Activated CD4-positive, alpha-beta T cell treated with anti-CD3 and anti-CD28 coated beads, Interleukin-2, amount 10 ng/mL, durations not matched to agents 24 days and 14 days (primary cell): ENCODE results near the gene U2AF1L4. TPM values are rescaled to one million over a fixed set of nuclear protein-coding genes. Genes with fewer than 3 reads are reported as not detected.

Source experiments
- DNase-seq: peaks from one replicate; pipeline ENCODE4 v3.0.0; 2022
- H3K27ac Mint-ChIP-seq: one replicate; pipeline ENCODE4 v1.8.0; 2022; ENCODE audit warnings: mild to moderate bottlenecking, mixed read lengths
- H3K27me3 Mint-ChIP-seq: one replicate; pipeline ENCODE4 v1.8.0; 2022; ENCODE audit warnings: mixed read lengths
- H3K36me3 Mint-ChIP-seq: one replicate; pipeline ENCODE4 v1.8.0; 2022; ENCODE audit warnings: low read depth, mild to moderate bottlenecking, mixed read lengths
- H3K4me1 Mint-ChIP-seq: one replicate; pipeline ENCODE4 v1.8.0; 2021; ENCODE audit warnings: mixed read lengths
- H3K4me3 Mint-ChIP-seq: one replicate; pipeline ENCODE4 v1.8.0; 2022; ENCODE audit warnings: mild to moderate bottlenecking, moderate library complexity, mixed read lengths
- H3K9me3 Mint-ChIP-seq: one replicate; pipeline ENCODE4 v1.8.0; 2021; ENCODE audit warnings: mixed read lengths
- intact Hi-C: fragments of 100-400 bp; cut with micrococcal nuclease; formaldehyde crosslinking; loops from one replicate; pipeline ENCODE4 v1.15.1; 2023
- total RNA-seq: library from RNA; stranded (reverse); gene quantifications from 2 replicates; pipeline ENCODE4 v1.2.3, GENCODE V29; 2022

The U2AF1L4 gene
- total RNA-seq, 1 donor from 2014 or later, result 26.9 TPM

GRCh38 chr19:35786299-35787160 lies 41.3 kb upstream of the U2AF1L4 start:
- H3K4me1 Mint-ChIP-seq, result no peaks in the 10 kb centered on the region
- H3K4me3 Mint-ChIP-seq, result no peak overlapping the region

GRCh38 chr19:35785339-35785627 lies 40.1 kb upstream of the U2AF1L4 start:
- Mint-ChIP-seq H3K27ac (no peak overlapping the region), H3K4me3 (no peak overlapping the region), H3K27me3 (no peaks in the 10 kb centered on the region), H3K4me1 (no peaks in the 10 kb centered on the region), H3K9me3 (no peaks in the 10 kb centered on the region), H3K36me3 (peaks cover 20% of the 10 kb centered on the region)
- intact Hi-C loops, result no loop called here
- no peak for DNase-seq

More at GRCh38 chr19:35786299-35787160, 41.3 kb upstream of the U2AF1L4 start:
- Mint-ChIP-seq H3K27ac (no peak overlapping the region), H3K9me3 (no peaks in the 10 kb centered on the region), H3K36me3 (peaks cover 15% of the 10 kb centered on the region), H3K27me3 (no peaks in the 10 kb centered on the region)
- intact Hi-C loops, result no loop called here
- no peak for DNase-seq

- intact Hi-C loops, result no loop called here
- no peak overlapping the region for H3K4me3 Mint-ChIP-seq
- H3K27ac Mint-ChIP-seq, result no peak overlapping the region
- no peaks in the 10 kb centered on the region for H3K9me3 Mint-ChIP-seq
- no peaks in the 10 kb centered on the region for H3K4me1 Mint-ChIP-seq
- H3K36me3 Mint-ChIP-seq, result peaks cover 21% of the 10 kb centered on the region
- DNase-seq, result no peak
- H3K27me3 Mint-ChIP-seq, result no peaks in the 10 kb centered on the region
These were observed 39.5 kb upstream of the U2AF1L4 start for GRCh38 chr19:35784503-35785338.

- peaks cover 2% of the 10 kb centered on the region for H3K4me1 Mint-ChIP-seq
- no peaks in the 10 kb centered on the region for H3K9me3 Mint-ChIP-seq
- intact Hi-C loops, result no loop called here
These were observed 38.5 kb upstream of the U2AF1L4 start for GRCh38 chr19:35783469-35784434.

GRCh38 chr19:35782589-35782988 lies 37.4 kb upstream of the U2AF1L4 start:
- no peaks in the 10 kb centered on the region for H3K27me3 Mint-ChIP-seq
- intact Hi-C loops, result no loop called here
- DNase-seq, result no peak
- peaks cover 2% of the 10 kb centered on the region for H3K4me1 Mint-ChIP-seq
- peaks cover 28% of the 10 kb centered on the region for H3K36me3 Mint-ChIP-seq
- H3K27ac Mint-ChIP-seq, result no peak overlapping the region
- H3K9me3 Mint-ChIP-seq, result no peaks in the 10 kb centered on the region
- H3K4me3 Mint-ChIP-seq, result no peak overlapping the region

More at GRCh38 chr19:35783469-35784434, 38.5 kb upstream of the U2AF1L4 start:
- H3K36me3 Mint-ChIP-seq, result peaks cover 26% of the 10 kb centered on the region
- no peaks in the 10 kb centered on the region for H3K27me3 Mint-ChIP-seq
- no peak overlapping the region for H3K27ac Mint-ChIP-seq
- no peak for DNase-seq
- no peak overlapping the region for H3K4me3 Mint-ChIP-seq

GRCh38 chr19:35781650-35782049 lies 36.4 kb upstream of the U2AF1L4 start:
- no peak overlapping the region for H3K4me3 Mint-ChIP-seq
- no peak overlapping the region for H3K27ac Mint-ChIP-seq
- DNase-seq, result no peak
- H3K36me3 Mint-ChIP-seq, result peaks cover 28% of the 10 kb centered on the region
- intact Hi-C loops, result no loop called here
- no peaks in the 10 kb centered on the region for H3K9me3 Mint-ChIP-seq
- H3K4me1 Mint-ChIP-seq, result peaks cover 11% of the 10 kb centered on the region
- no peaks in the 10 kb centered on the region for H3K27me3 Mint-ChIP-seq

GRCh38 chr19:35780717-35781116 lies 35.5 kb upstream of the U2AF1L4 start:
- Mint-ChIP-seq H3K27me3 (no peaks in the 10 kb centered on the region), H3K9me3 (no peaks in the 10 kb centered on the region), H3K4me1 (peaks cover 17% of the 10 kb centered on the region), H3K36me3 (peaks cover 27% of the 10 kb centered on the region), H3K27ac (no peak overlapping the region), H3K4me3 (no peak overlapping the region)
- DNase-seq, result no peak
- intact Hi-C loops, result no loop called here

GRCh38 chr19:35780058-35780457 lies 34.8 kb upstream of the U2AF1L4 start:
- DNase-seq, result no peak
- intact Hi-C loops, result no loop called here
- peaks cover 18% of the 10 kb centered on the region for H3K4me1 Mint-ChIP-seq
- H3K27me3 Mint-ChIP-seq, result no peaks in the 10 kb centered on the region
- H3K36me3 Mint-ChIP-seq, result peaks cover 26% of the 10 kb centered on the region
- no peak overlapping the region for H3K27ac Mint-ChIP-seq
- no peaks in the 10 kb centered on the region for H3K9me3 Mint-ChIP-seq
- no peak overlapping the region for H3K4me3 Mint-ChIP-seq

GRCh38 chr19:35779033-35779432 lies 33.8 kb upstream of the U2AF1L4 start:
- intact Hi-C loops, result loop anchor here (5.0 kb wide), 1 partner anchor 88 kb away; the partner anchor contains the start of gene APLP1
- no peak overlapping the region for H3K27ac Mint-ChIP-seq
- DNase-seq, result no peak

GRCh38 chr19:35777961-35778360 lies 32.7 kb upstream of the U2AF1L4 start:
- intact Hi-C loops, result loop anchor here (5.0 kb wide), 1 partner anchor 89 kb away; the partner anchor contains the start of gene APLP1
- Mint-ChIP-seq H3K9me3 (no peaks in the 10 kb centered on the region), H3K4me1 (peaks cover 26% of the 10 kb centered on the region), H3K4me3 (no peak overlapping the region), H3K27ac (no peak overlapping the region), H3K27me3 (no peaks in the 10 kb centered on the region), H3K36me3 (peaks cover 19% of the 10 kb centered on the region)
- no peak for DNase-seq

More at GRCh38 chr19:35779033-35779432, 33.8 kb upstream of the U2AF1L4 start:
- Mint-ChIP-seq H3K9me3 (no peaks in the 10 kb centered on the region), H3K36me3 (peaks cover 26% of the 10 kb centered on the region), H3K4me3 (no peak overlapping the region), H3K4me1 (peaks cover 26% of the 10 kb centered on the region), H3K27me3 (no peaks in the 10 kb centered on the region)

GRCh38 chr19:35777086-35777841 lies 32.0 kb upstream of the U2AF1L4 start:
- no peaks in the 10 kb centered on the region for H3K9me3 Mint-ChIP-seq
- intact Hi-C loops, result loop anchor here (5.0 kb wide), 1 partner anchor 90 kb away; the partner anchor contains the start of gene APLP1
- peaks cover 26% of the 10 kb centered on the region for H3K4me1 Mint-ChIP-seq
- DNase-seq, result no peak
- H3K36me3 Mint-ChIP-seq, result peaks cover 16% of the 10 kb centered on the region
- H3K4me3 Mint-ChIP-seq, result peak overlapping the region; percentile 88
- H3K27ac Mint-ChIP-seq, result peak overlapping the region; percentile 16
- no peaks in the 10 kb centered on the region for H3K27me3 Mint-ChIP-seq

GRCh38 chr19:35776102-35776788 lies 31.0 kb upstream of the U2AF1L4 start:
- Mint-ChIP-seq H3K9me3 (no peaks in the 10 kb centered on the region), H3K4me3 (peak overlapping the region; percentile 88), H3K4me1 (peaks cover 26% of the 10 kb centered on the region), H3K36me3 (peaks cover 11% of the 10 kb centered on the region), H3K27me3 (no peaks in the 10 kb centered on the region), H3K27ac (peak overlapping the region; percentile 71)
- DNase-seq, result no peak
- intact Hi-C loops, result loop anchor here (5.0 kb wide), 1 partner anchor 91 kb away; the partner anchor contains the start of gene APLP1
